Pulmonary artery endothelial cell (primary cell): ENCODE measurements around the gene SIMC1. TPM values are rescaled to one million over a fixed set of nuclear protein-coding genes. Genes with fewer than 3 reads are reported as not detected.
"Not testable (repeated sequence)": the region's sequence is repeated elsewhere in the genome, so short reads cannot be mapped to it uniquely, and the experiment has no call there.

ENCODE experiments used
- DNase-seq: peaks from one replicate; pipeline ENCODE4 v3.0.0-alpha.2; 2011; ENCODE audit warnings: low read depth, low spot score
- total RNA-seq: library from RNA; depleted of rRNA; stranded (reverse); fragments of >200 nt; gene quantifications from 2 replicates; pipeline ENCODE4 v1.2.3, GENCODE V29; 2014

Gene SIMC1
- 3.8 TPM in 2 replicates for total RNA-seq

- DNase-seq: not testable (repeated sequence)
These were observed at the start of gene SIMC1 for GRCh38 chr5:176237971-176238644. TSS of gene SIMC1 (plus strand) at chr5:176238424. CDS start at chr5:176238509, 85 bp downstream.

- no peak for DNase-seq
These were observed 49.6 kb upstream of the SIMC1 start for GRCh38 chr5:176188506-176189193.

- no peak for DNase-seq
These were observed 48.4 kb upstream of the SIMC1 start for GRCh38 chr5:176189857-176190256.

GRCh38 chr5:176190886-176191755, 47.1 kb upstream of the SIMC1 start:
- DNase-seq: no peak

- no peak for DNase-seq
These were observed 46.0 kb upstream of the SIMC1 start for GRCh38 chr5:176192094-176192721.

- not testable (repeated sequence) for DNase-seq
These were observed 45.5 kb upstream of the SIMC1 start for GRCh38 chr5:176192722-176193117.

- not testable (repeated sequence) for DNase-seq
These were observed 44.6 kb upstream of the SIMC1 start for GRCh38 chr5:176193636-176194035.

GRCh38 chr5:176194238-176195083, 43.8 kb upstream of the SIMC1 start:
- not testable (repeated sequence) for DNase-seq

GRCh38 chr5:176195084-176195413, 43.2 kb upstream of the SIMC1 start:
- not testable (repeated sequence) for DNase-seq

GRCh38 chr5:176195487-176196207, 42.6 kb upstream of the SIMC1 start:
- not testable (repeated sequence) for DNase-seq

GRCh38 chr5:176196781-176197180, 41.4 kb upstream of the SIMC1 start:
- not testable (repeated sequence) for DNase-seq

GRCh38 chr5:176197234-176197858, 40.9 kb upstream of the SIMC1 start:
- not testable (repeated sequence) for DNase-seq

GRCh38 chr5:176198299-176198698, 39.9 kb upstream of the SIMC1 start:
- not testable (repeated sequence) for DNase-seq

GRCh38 chr5:176198991-176199733, 39.1 kb upstream of the SIMC1 start:
- DNase-seq: not testable (repeated sequence)

GRCh38 chr5:176199803-176200399, 38.3 kb upstream of the SIMC1 start:
- DNase-seq: not testable (repeated sequence)

- no peak for DNase-seq
These were observed 36.4 kb upstream of the SIMC1 start for GRCh38 chr5:176201811-176202210.

GRCh38 chr5:176203086-176203485, 35.1 kb upstream of the SIMC1 start:
- no peak for DNase-seq

GRCh38 chr5:176203535-176203934, 34.7 kb upstream of the SIMC1 start:
- DNase-seq: not testable (repeated sequence)
